OCI-LY1 (cell line): ENCODE data around the gene FGG.

Experiments
- H2AFZ ChIP-seq: fragments of 200-600 bp; sonication (generic), shearing (Covaris generic); 2 replicates; pipeline ENCODE4 v1.6.0; 2014; ENCODE audit warnings: antibody characterized with exemption, mild to moderate bottlenecking, low read length
- H3F3A ChIP-seq: fragments of 200-600 bp; sonication (generic), shearing (Covaris generic); 2 replicates; pipeline ENCODE4 v1.6.0; 2014; ENCODE audit warnings: mild to moderate bottlenecking, antibody characterized with exemption, low read length, moderate library complexity; ENCODE audit not compliant: insufficient read depth
- H3K27ac ChIP-seq: fragments of 200-600 bp; sonication (generic); 2 replicates; pipeline ENCODE4 v1.5.1; 2014; ENCODE audit warnings: low read length, mixed run types, mild to moderate bottlenecking, low read depth; ENCODE audit not compliant: poor library complexity, severe bottlenecking
- H3K27me3 ChIP-seq: fragments of 200-600 bp; sonication (generic); 2 replicates; pipeline ENCODE4 v1.6.0; 2014; ENCODE audit warnings: antibody characterized with exemption, mild to moderate bottlenecking, low read length, moderate library complexity; ENCODE audit not compliant: insufficient read depth
- H3K36me3 ChIP-seq: fragments of 200-600 bp; sonication (generic); 2 replicates; pipeline ENCODE4 v1.6.1; 2014; ENCODE audit warnings: mild to moderate bottlenecking, antibody characterized with exemption, low read length, moderate library complexity, mixed read lengths; ENCODE audit not compliant: insufficient read depth
- H3K4me1 ChIP-seq: fragments of 200-600 bp; sonication (generic); 2 replicates; pipeline ENCODE4 v1.5.1; 2014; ENCODE audit warnings: mild to moderate bottlenecking, low read length, moderate library complexity; ENCODE audit not compliant: insufficient read depth, severe bottlenecking
- H3K4me2 ChIP-seq: fragments of 200-600 bp; sonication (generic), shearing (Covaris generic); 2 replicates; pipeline ENCODE4 v1.6.1; 2014; ENCODE audit warnings: low read length
- H3K4me3 ChIP-seq: fragments of 200-600 bp; sonication (generic); 2 replicates; pipeline ENCODE4 v1.5.1; 2014; ENCODE audit warnings: low read length, low read depth, mild to moderate bottlenecking, mixed read lengths; ENCODE audit not compliant: poor library complexity, severe bottlenecking
- H3K79me2 ChIP-seq: fragments of 200-600 bp; shearing (Covaris generic); 2 replicates; pipeline ENCODE4 v1.6.1; 2016; ENCODE audit warnings: mixed run types, low read length, mixed read lengths; ENCODE audit not compliant: insufficient read depth
- H3K9ac ChIP-seq: fragments of 200-600 bp; sonication (generic), shearing (Covaris generic); 2 replicates; pipeline ENCODE4 v1.6.1; 2014; ENCODE audit warnings: mild to moderate bottlenecking, low read length, mixed read lengths
- H3K9me2 ChIP-seq: fragments of 200-600 bp; sonication (generic), shearing (Covaris generic); 2 replicates; pipeline ENCODE4 v1.6.1; 2014; ENCODE audit warnings: low read depth, mild to moderate bottlenecking, low read length, mixed read lengths
- H3K9me3 ChIP-seq: fragments of 200-600 bp; shearing (Covaris generic); 2 replicates; pipeline ENCODE4 v1.6.1; 2014; ENCODE audit warnings: low read length, mixed read lengths
- H4K20me1 ChIP-seq: fragments of 200-600 bp; sonication (generic), shearing (Covaris generic); 2 replicates; pipeline ENCODE4 v1.6.0; 2016; ENCODE audit warnings: mild to moderate bottlenecking, low read length; ENCODE audit not compliant: insufficient read depth
- CTCF ChIP-seq: fragments of 200-600 bp; sonication (generic), shearing (Covaris generic); IDR thresholded peaks from 2 replicates; pipeline ENCODE4 v1.5.1; 2017; ENCODE audit warnings: mild to moderate bottlenecking, antibody characterized with exemption, low read length, moderate library complexity, mixed read lengths
- EZH2 ChIP-seq: fragments of 200-600 bp; sonication (generic), shearing (Covaris generic); IDR thresholded peaks from 2 replicates; pipeline ENCODE4 v1.8.0; 2017; ENCODE audit warnings: borderline replicate concordance, mixed run types, mild to moderate bottlenecking, antibody characterized with exemption, low read length, moderate library complexity, mixed read lengths

The FGG gene

GRCh38 chr4:154590329-154591006 lies 22.0 kb downstream of the FGG start, which contains the start of gene FGA:
Gene FGA, minus strand, starts transcription at chr4:154590742. Its CDS starts 55 bp downstream, at chr4:154590687.
- no peak within 1 kb of the TSS for H3K4me3 ChIP-seq
- H3K79me2 ChIP-seq = no peaks in the 10 kb centered on the region
- no peak within 1 kb of the TSS for H2AFZ ChIP-seq
- no peak within 1 kb of the TSS for H3K4me2 ChIP-seq
- H4K20me1 ChIP-seq = no peaks in the 10 kb centered on the region
- no peaks in the 10 kb centered on the region for H3F3A ChIP-seq
- no peak within 1 kb of the TSS for H3K27ac ChIP-seq
- no peaks in the 10 kb centered on the region for H3K27me3 ChIP-seq
- H3K9ac ChIP-seq = no peak within 1 kb of the TSS
- no peaks in the 10 kb centered on the region for H3K36me3 ChIP-seq
- H3K4me1 ChIP-seq = no peaks in the 10 kb centered on the region
- H3K9me2 ChIP-seq = no peaks in the 10 kb centered on the region
- TF ChIP-seq EZH2 = no peak
- no peaks in the 10 kb centered on the region for H3K9me3 ChIP-seq

GRCh38 chr4:154589296-154590197 lies 22.9 kb downstream of the FGG start:
- no peak overlapping the region for H3K4me2 ChIP-seq
- no peak overlapping the region for H2AFZ ChIP-seq
- no peak for TF ChIP-seq EZH2
- no peak for TF ChIP-seq CTCF
- no peaks in the 10 kb centered on the region for H3K9me2 ChIP-seq
- H3K9ac ChIP-seq = no peak overlapping the region
- no peak overlapping the region for H3K27ac ChIP-seq
- H3F3A ChIP-seq = no peaks in the 10 kb centered on the region
- H3K36me3 ChIP-seq = no peaks in the 10 kb centered on the region
- no peaks in the 10 kb centered on the region for H3K79me2 ChIP-seq
- no peaks in the 10 kb centered on the region for H3K27me3 ChIP-seq
- H4K20me1 ChIP-seq = no peaks in the 10 kb centered on the region
- no peaks in the 10 kb centered on the region for H3K4me1 ChIP-seq
- no peaks in the 10 kb centered on the region for H3K9me3 ChIP-seq
- no peak overlapping the region for H3K4me3 ChIP-seq

GRCh38 chr4:154588198-154588597 lies 24.3 kb downstream of the FGG start:
- no peaks in the 10 kb centered on the region for H3F3A ChIP-seq
- H3K4me1 ChIP-seq = no peaks in the 10 kb centered on the region
- no peak overlapping the region for H3K4me2 ChIP-seq
- H3K9me3 ChIP-seq = no peaks in the 10 kb centered on the region
- no peak for TF ChIP-seq CTCF
- H3K36me3 ChIP-seq = no peaks in the 10 kb centered on the region
- no peak overlapping the region for H2AFZ ChIP-seq
- no peaks in the 10 kb centered on the region for H3K27me3 ChIP-seq
- no peak overlapping the region for H3K4me3 ChIP-seq
- no peaks in the 10 kb centered on the region for H3K9me2 ChIP-seq
- no peaks in the 10 kb centered on the region for H3K79me2 ChIP-seq
- no peak overlapping the region for H3K27ac ChIP-seq
- H4K20me1 ChIP-seq = no peaks in the 10 kb centered on the region
- no peak overlapping the region for H3K9ac ChIP-seq
